Glutamatergic neuron (in vitro differentiated cells): ENCODE measurements around the gene NEK11. TPM values are rescaled to one million over a fixed set of nuclear protein-coding genes. Genes with fewer than 3 reads are reported as not detected.

Experiments used
- DNase-seq: peaks from one replicate; pipeline ENCODE4 v3.0.0; 2022
- H3K27ac Mint-ChIP-seq: one replicate; pipeline ENCODE4 v1.8.0; 2020; ENCODE audit warnings: mild to moderate bottlenecking, mixed read lengths, inconsistent platforms; ENCODE audit not compliant: unreplicated experiment
- H3K27me3 Mint-ChIP-seq: one replicate; pipeline ENCODE4 v1.8.0; 2020; ENCODE audit warnings: mild to moderate bottlenecking, moderate library complexity, mixed read lengths, inconsistent platforms; ENCODE audit not compliant: unreplicated experiment
- H3K36me3 Mint-ChIP-seq: one replicate; pipeline ENCODE4 v1.8.0; 2020; ENCODE audit warnings: mild to moderate bottlenecking, mixed read lengths, inconsistent platforms; ENCODE audit not compliant: unreplicated experiment
- H3K4me1 Mint-ChIP-seq: one replicate; pipeline ENCODE4 v1.8.0; 2020; ENCODE audit warnings: mild to moderate bottlenecking, low read depth, mixed read lengths, inconsistent platforms; ENCODE audit not compliant: unreplicated experiment
- H3K4me3 Mint-ChIP-seq: one replicate; pipeline ENCODE4 v1.8.0; 2020; ENCODE audit warnings: mild to moderate bottlenecking, mixed read lengths, inconsistent platforms; ENCODE audit not compliant: unreplicated experiment
- H3K9me3 Mint-ChIP-seq: one replicate; pipeline ENCODE4 v1.8.0; 2020; ENCODE audit warnings: mild to moderate bottlenecking, moderate library complexity, mixed read lengths, inconsistent platforms; ENCODE audit not compliant: unreplicated experiment
- CTCF ChIP-seq: fragments of 200-600 bp; sonication (generic); IDR thresholded peaks from one replicate; pipeline ENCODE4 v1.5.0; 2021; ENCODE audit not compliant: partially characterized antibody, unreplicated experiment
- total RNA-seq: library from RNA; stranded (reverse); fragmentation: NEBNext Ultra II Directional; extraction: Animal tissue kit (Norgen Biotek cat#: 25700); gene quantifications from one replicate; pipeline ENCODE4 v1.2.1, GENCODE V29; 2021; ENCODE audit not compliant: unreplicated experiment

NEK11 gene
- total RNA-seq, 1 donor from 2014 or later: 2.5 TPM

- Mint-ChIP-seq H3K36me3 (no peaks in the 10 kb centered on the region), H3K4me3 (no peak overlapping the region), H3K4me1 (no peaks in the 10 kb centered on the region), H3K9me3 (no peaks in the 10 kb centered on the region), H3K27ac (no peak overlapping the region), H3K27me3 (no peaks in the 10 kb centered on the region)
- no peak for TF ChIP-seq CTCF
- DNase-seq: no peak
Measured at GRCh38 chr3:131282967-131283366, 256.3 kb downstream of the NEK11 start.

- H3K27me3 Mint-ChIP-seq: no peaks in the 10 kb centered on the region
- no peak for TF ChIP-seq CTCF
- H3K36me3 Mint-ChIP-seq: peaks cover 3% of the 10 kb centered on the region
- DNase-seq: no peak
- H3K9me3 Mint-ChIP-seq: no peaks in the 10 kb centered on the region
- H3K4me3 Mint-ChIP-seq: no peak overlapping the region
- no peaks in the 10 kb centered on the region for H3K4me1 Mint-ChIP-seq
- no peak overlapping the region for H3K27ac Mint-ChIP-seq
Measured at GRCh38 chr3:131283862-131284261, 257.2 kb downstream of the NEK11 start.

- Mint-ChIP-seq H3K36me3 (peaks cover 6% of the 10 kb centered on the region), H3K4me1 (no peaks in the 10 kb centered on the region)
- no peak for DNase-seq
Measured at GRCh38 chr3:131284302-131284701, 257.6 kb downstream of the NEK11 start.

GRCh38 chr3:131285456-131285855 is 258.8 kb downstream of the NEK11 start:
- Mint-ChIP-seq H3K36me3 (peaks cover 6% of the 10 kb centered on the region), H3K9me3 (no peaks in the 10 kb centered on the region)

More at GRCh38 chr3:131284302-131284701, 257.6 kb downstream of the NEK11 start:
- Mint-ChIP-seq H3K27me3 (no peaks in the 10 kb centered on the region), H3K27ac (no peak overlapping the region), H3K9me3 (no peaks in the 10 kb centered on the region), H3K4me3 (no peak overlapping the region)
- TF ChIP-seq CTCF: no peak

GRCh38 chr3:131299836-131300235 is 273.2 kb downstream of the NEK11 start:
- DNase-seq: no peak
- Mint-ChIP-seq H3K4me3 (no peak overlapping the region), H3K4me1 (no peaks in the 10 kb centered on the region), H3K9me3 (peaks cover 8% of the 10 kb centered on the region), H3K27me3 (no peaks in the 10 kb centered on the region), H3K27ac (no peak overlapping the region), H3K36me3 (peaks cover 6% of the 10 kb centered on the region)
- TF ChIP-seq CTCF: no peak

More at GRCh38 chr3:131285456-131285855, 258.8 kb downstream of the NEK11 start:
- TF ChIP-seq CTCF: no peak
- no peak for DNase-seq
- Mint-ChIP-seq H3K27ac (no peak overlapping the region), H3K4me1 (no peaks in the 10 kb centered on the region), H3K4me3 (no peak overlapping the region), H3K27me3 (no peaks in the 10 kb centered on the region)
